Gastrocnemius medialis (tissue), 4 donors: Measurements from ENCODE around the gene GPR4. TPM values are rescaled to one million over a fixed set of nuclear protein-coding genes. Genes with fewer than 3 reads are reported as not detected.
A peak's percentile ranks its signal among the peaks of the same experiment; 100 is the strongest.

Experiments used
- ATAC-seq, 2 donors: fragments of 150-250 bp; one replicate each; pipeline ENCODE4 v1.9.1; 2016
- DNase-seq, 2 donors: peaks; one replicate each; pipeline ENCODE4 v3.0.0-alpha.2; 2019
- H3K27ac ChIP-seq, 4 donors: fragments of 200-600 bp; sonication (generic); 1 replicate in 1 of 4; 2 replicates in 3 of 4; pipeline ENCODE4 v1.5.1; 2016 to 2018; ENCODE audit warnings: mild to moderate bottlenecking in 2 of 4, moderate library complexity in 1 of 4
- H3K27me3 ChIP-seq, 3 donors: fragments of 200-600 bp; sonication (generic) in 2 of 3; 1 replicate in 1 of 3; 2 replicates in 2 of 3; pipeline versions ENCODE4 v1.5.1 to v1.6.0; 2016 to 2019; ENCODE audit warnings: mild to moderate bottlenecking in 1 of 3, moderate library complexity in 1 of 3
- H3K36me3 ChIP-seq, 2 donors: fragments of 200-600 bp; sonication (generic) in 1 of 2; one replicate each; pipeline ENCODE4 v1.5.1; 2017 to 2018
- H3K4me1 ChIP-seq, 2 donors: fragments of 200-600 bp; sonication (generic) in 1 of 2; one replicate each; pipeline ENCODE4 v1.5.1; 2016 to 2017; ENCODE audit warnings: mild to moderate bottlenecking in 2 of 2
- H3K4me3 ChIP-seq, 4 donors: fragments of 200-600 bp; sonication (generic) in 3 of 4; 1 replicate in 1 of 4; 2 replicates in 3 of 4; pipeline ENCODE4 v1.5.1; 2016 to 2019; ENCODE audit warnings: mild to moderate bottlenecking in 2 of 4
- H3K9me3 ChIP-seq, 3 donors: fragments of 200-600 bp; sonication (generic) in 2 of 3; 1 replicate in 1 of 3; 2 replicates in 2 of 3; pipeline ENCODE4 v1.5.1; 2016 to 2019
- POLR2A ChIP-seq, 2 donors: fragments of 450-650 bp; IDR thresholded peaks; one replicate each; pipeline ENCODE4 v1.6.1; 2017; ENCODE audit warnings: antibody characterized with exemption in 2 of 2, mild to moderate bottlenecking in 2 of 2, moderate library complexity in 2 of 2
- in situ Hi-C, 4 donors: fragments of 200-750 bp; cut with MboI; loops; one replicate each; pipeline versions ENCODE4 v1.15.0 to v1.8.0; 2017; ENCODE audit warnings: low sequenced_read_pairs in 4 of 4
- intact Hi-C: fragments of 100-400 bp; cut with DNase I; formaldehyde crosslinking; loops from one replicate; pipeline ENCODE4 v1.15.1; 2023; ENCODE audit warnings: low total_unique reads
- total RNA-seq, 4 donors: library from RNA; depleted of rRNA; stranded (reverse); fragments of >200 nt; gene quantifications; one replicate each; pipeline versions ENCODE4 v1.1.0 to v1.2.3, GENCODE V29; 2016
- TF ChIP-seq, protein P1 (sequence below), 5 experiments: fragments of 450-650 bp in 3 of 5; fragments of 200-600 bp in 2 of 5; sonication (generic) in 2 of 5; IDR thresholded peaks in 4 of 5; conservative IDR thresholded peaks in 1 of 5; 1 replicate in 4 of 5; 2 replicates in 1 of 5; pipeline ENCODE4 v1.5.1; 2016 to 2019; ENCODE audit warnings: antibody characterized with exemption in 5 of 5, mild to moderate bottlenecking in 3 of 5, moderate library complexity in 3 of 5

The GPR4 gene
- total RNA-seq, 4 donors from 2014 or later = 0.46 to 4.2 (median 2.2) TPM

DNA sequence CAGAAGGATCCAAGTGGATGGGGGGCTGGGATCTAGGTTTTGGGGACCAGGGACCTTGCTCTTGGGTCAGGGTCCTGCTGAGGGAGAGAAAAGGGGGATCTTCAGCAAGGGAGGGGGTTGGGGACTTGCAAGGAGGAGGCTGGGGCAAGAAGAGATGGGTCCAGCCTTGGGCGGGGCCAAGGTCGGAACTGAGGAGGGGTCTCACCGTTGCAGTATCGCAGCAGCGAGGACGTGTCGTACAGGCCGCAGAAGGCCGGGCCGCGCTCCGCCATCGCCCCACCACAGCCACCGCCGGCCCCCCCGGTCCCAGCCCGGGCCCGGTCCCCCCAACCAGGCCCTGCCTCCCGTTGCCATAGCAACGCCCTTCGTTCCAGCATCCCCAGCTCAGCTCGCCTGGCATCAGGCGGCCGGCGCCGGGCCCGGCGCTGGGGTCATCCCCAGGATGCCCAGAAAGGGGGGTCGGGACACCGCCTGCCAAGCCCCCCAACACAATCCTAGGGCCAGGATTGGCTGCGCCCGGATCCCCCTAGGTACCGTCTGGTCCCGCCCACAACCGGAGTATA is 43.1 kb upstream of the GPR4 start:
- no peaks in the 10 kb centered on the region for H3K9me3 ChIP-seq
- in situ Hi-C loops (loop anchor here in 1 of 4 donors (5.0 kb wide), 1 partner anchor 123 kb away; no protein-coding TSS in a partner anchor), intact Hi-C loops (no loop called here)
- no peaks in the 10 kb centered on the region for H3K36me3 ChIP-seq
- H3K4me1 ChIP-seq = peaks cover 5 to 18% of the 10 kb centered on the region in 2 donors
- TF ChIP-seq, protein P1, sequence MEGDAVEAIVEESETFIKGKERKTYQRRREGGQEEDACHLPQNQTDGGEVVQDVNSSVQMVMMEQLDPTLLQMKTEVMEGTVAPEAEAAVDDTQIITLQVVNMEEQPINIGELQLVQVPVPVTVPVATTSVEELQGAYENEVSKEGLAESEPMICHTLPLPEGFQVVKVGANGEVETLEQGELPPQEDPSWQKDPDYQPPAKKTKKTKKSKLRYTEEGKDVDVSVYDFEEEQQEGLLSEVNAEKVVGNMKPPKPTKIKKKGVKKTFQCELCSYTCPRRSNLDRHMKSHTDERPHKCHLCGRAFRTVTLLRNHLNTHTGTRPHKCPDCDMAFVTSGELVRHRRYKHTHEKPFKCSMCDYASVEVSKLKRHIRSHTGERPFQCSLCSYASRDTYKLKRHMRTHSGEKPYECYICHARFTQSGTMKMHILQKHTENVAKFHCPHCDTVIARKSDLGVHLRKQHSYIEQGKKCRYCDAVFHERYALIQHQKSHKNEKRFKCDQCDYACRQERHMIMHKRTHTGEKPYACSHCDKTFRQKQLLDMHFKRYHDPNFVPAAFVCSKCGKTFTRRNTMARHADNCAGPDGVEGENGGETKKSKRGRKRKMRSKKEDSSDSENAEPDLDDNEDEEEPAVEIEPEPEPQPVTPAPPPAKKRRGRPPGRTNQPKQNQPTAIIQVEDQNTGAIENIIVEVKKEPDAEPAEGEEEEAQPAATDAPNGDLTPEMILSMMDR (IDR thresholded peaks at IDR 0.05 in 4 of 5, conservative IDR thresholded peaks at IDR 0.05 in 1 of 5) = no peak
- no peak for TF ChIP-seq POLR2A (IDR thresholded peaks at IDR 0.05)
- DNase-seq (no peak), ATAC-seq (no peak)
- peak overlapping the region in 3 of 4 donors; percentile 29 to 55 (median 38) for H3K4me3 ChIP-seq
- H3K27me3 ChIP-seq = peaks cover 0 to 30% (median 18%) of the 10 kb centered on the region in 3 donors
- H3K27ac ChIP-seq = no peak overlapping the region

DNA sequence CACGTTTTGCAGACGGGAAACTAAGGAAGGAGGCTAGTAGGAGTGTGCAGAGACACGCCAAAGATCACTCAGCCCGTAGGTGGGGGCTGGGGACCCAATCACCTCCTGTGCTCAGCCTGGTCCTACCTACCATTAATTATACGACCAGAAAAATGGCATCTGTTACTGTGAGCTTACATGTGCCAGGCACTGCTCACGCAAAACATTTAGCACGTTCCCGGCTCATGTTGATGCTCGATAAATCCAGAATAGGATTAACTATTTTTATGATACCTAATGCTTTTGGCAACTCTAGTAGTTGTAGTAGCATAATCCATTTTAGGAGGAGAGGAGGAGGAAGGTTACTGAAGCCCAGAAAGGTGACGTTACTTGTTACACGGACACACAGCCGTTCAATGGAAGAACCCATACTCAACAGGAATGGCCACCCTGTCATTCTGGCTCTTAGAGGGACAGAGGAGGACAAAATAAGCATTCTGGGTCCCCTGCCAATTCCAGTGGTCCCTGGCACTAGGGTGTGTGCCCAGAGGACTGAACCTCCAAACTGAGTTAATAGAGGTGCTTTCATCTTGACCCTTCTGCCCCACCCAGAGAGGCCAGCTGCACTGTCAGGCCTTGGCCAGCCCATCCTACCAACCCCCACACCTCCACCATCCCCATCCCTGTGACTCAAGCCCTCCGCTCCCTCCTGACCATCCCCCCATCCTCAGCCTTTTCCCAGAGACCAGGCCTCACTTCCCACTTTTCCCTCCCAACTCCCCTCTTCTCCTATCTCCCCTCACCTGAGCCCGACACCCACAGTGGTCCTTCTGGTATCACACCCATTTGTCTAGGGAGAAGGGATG is 42.1 kb upstream of the GPR4 start:
- Histone ChIP-seq H3K4me1 (peaks cover 5 to 18% of the 10 kb centered on the region in 2 donors), H3K27ac (no peak overlapping the region), H3K4me3 (no peak overlapping the region), H3K27me3 (peaks cover 0 to 30% (median 26%) of the 10 kb centered on the region in 3 donors), H3K36me3 (no peaks in the 10 kb centered on the region), H3K9me3 (no peaks in the 10 kb centered on the region)
- intact Hi-C loops (loop anchor here (1.0 kb wide), 1 partner anchor 121 kb away; no protein-coding TSS in a partner anchor), in situ Hi-C loops (loop anchor here in 1 of 4 donors (5.0 kb wide), 1 partner anchor 37 kb away; no protein-coding TSS in a partner anchor)
- DNase-seq (no peak), ATAC-seq (no peak)
- TF ChIP-seq, protein P1 (IDR thresholded peaks at IDR 0.05 in 4 of 5, conservative IDR thresholded peaks at IDR 0.05 in 1 of 5) = no peak
- TF ChIP-seq POLR2A (IDR thresholded peaks at IDR 0.05) = no peak

DNA sequence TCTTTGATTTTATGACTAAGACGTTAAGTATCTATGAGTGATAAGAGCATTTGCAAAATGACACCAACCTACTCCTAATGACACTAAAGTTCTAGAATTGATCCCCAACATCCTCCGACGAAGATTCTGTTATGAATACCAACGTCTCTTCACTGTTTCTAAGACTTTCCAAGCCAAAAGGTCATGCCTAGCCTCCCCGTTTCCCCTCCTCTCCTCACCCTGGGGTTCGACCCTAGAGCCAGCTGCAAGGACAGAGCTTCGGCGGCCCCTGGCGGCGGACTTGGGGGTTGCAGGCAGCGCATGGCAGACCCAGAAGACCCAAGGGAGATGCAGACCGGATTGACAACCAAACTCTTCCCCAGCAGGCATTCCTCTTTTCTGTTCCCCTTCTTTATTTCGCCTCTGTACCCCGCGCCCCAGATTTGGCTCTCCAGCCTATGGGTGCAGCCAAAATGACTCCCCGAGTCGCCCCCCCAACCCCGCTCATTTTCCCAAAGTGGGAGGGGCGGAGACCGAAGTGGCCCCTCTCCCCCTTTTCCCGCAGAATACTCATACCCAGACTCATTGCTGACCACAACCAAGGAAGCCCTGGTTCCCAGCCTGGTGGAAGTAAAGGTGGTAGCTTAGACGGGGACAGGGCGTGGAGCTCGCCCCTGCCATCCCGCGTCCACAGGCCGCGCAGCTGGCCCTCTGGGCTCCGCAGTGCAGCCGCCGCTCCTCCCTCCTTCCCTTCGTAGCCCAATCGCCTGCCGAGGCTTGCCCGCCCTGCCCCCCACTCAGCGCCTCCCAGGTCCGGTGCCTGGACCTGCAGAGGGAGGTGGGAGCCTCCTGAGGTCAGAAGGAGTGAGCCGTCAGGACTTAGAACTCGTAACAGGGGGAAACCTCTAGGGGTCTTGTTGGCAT is 41.3 kb upstream of the GPR4 start:
- peak; percentile 27 to 62 for DNase-seq
- peaks cover 11 to 27% of the 10 kb centered on the region in 2 donors for H3K4me1 ChIP-seq
- H3K27ac ChIP-seq = no peak overlapping the region
- intact Hi-C loops (loop anchor here (1.0 kb wide), 1 partner anchor 120 kb away; no protein-coding TSS in a partner anchor), in situ Hi-C loops (loop anchor here in 1 of 4 donors (5.0 kb wide), 1 partner anchor 36 kb away; no protein-coding TSS in a partner anchor)
- TF ChIP-seq, protein P1 (IDR thresholded peaks at IDR 0.05 in 4 of 5, conservative IDR thresholded peaks at IDR 0.05 in 1 of 5) = peak; percentile 96 to 99 (median 97)
- no peak for TF ChIP-seq POLR2A (IDR thresholded peaks at IDR 0.05)
- H3K4me3 ChIP-seq = peak overlapping the region in 1 of 4 donors; percentile 8
- peak; percentile 43 to 58 for ATAC-seq
- H3K27me3 ChIP-seq = peaks cover 0 to 30% (median 30%) of the 10 kb centered on the region in 3 donors
- H3K36me3 ChIP-seq = no peaks in the 10 kb centered on the region
- H3K9me3 ChIP-seq = no peaks in the 10 kb centered on the region
